Immature natural killer cell (primary cell): Measurements from ENCODE around the gene CXCR2. TPM values are rescaled to one million over a fixed set of nuclear protein-coding genes. Genes with fewer than 3 reads are reported as not detected.
A peak's percentile ranks its signal among the peaks of the same experiment; 100 is the strongest.

ENCODE experiments used
- DNase-seq, 3 donors: peaks; one replicate each; pipeline ENCODE4 v3.0.0; 2022; ENCODE audit warnings: mixed read lengths in 1 of 3
- H3K27ac Mint-ChIP-seq, 6 donors: one replicate each; pipeline ENCODE4 v1.8.0; 2020; ENCODE audit warnings: mixed read lengths in 6 of 6, mild to moderate bottlenecking in 5 of 6, inconsistent platforms in 4 of 6, moderate library complexity in 3 of 6
- H3K27me3 Mint-ChIP-seq, 3 donors: one replicate each; pipeline ENCODE4 v1.8.0; 2020 to 2021; ENCODE audit warnings: low read depth in 3 of 3, mild to moderate bottlenecking in 3 of 3, mixed read lengths in 3 of 3, moderate library complexity in 3 of 3, inconsistent platforms in 1 of 3
- H3K36me3 Mint-ChIP-seq, 3 donors: one replicate each; pipeline ENCODE4 v1.8.0; 2020; ENCODE audit warnings: mixed read lengths in 3 of 3, inconsistent platforms in 2 of 3, mild to moderate bottlenecking in 2 of 3
- H3K4me1 Mint-ChIP-seq, 2 donors: one replicate each; pipeline ENCODE4 v1.8.0; 2020; ENCODE audit warnings: inconsistent platforms in 2 of 2, mild to moderate bottlenecking in 2 of 2, mixed read lengths in 2 of 2, moderate library complexity in 1 of 2
- H3K4me3 Mint-ChIP-seq, 5 donors: one replicate each; pipeline ENCODE4 v1.8.0; 2020; ENCODE audit warnings: mild to moderate bottlenecking in 5 of 5, mixed read lengths in 5 of 5, inconsistent platforms in 3 of 5, moderate library complexity in 3 of 5
- H3K9me3 Mint-ChIP-seq, 6 donors: one replicate each; pipeline ENCODE4 v1.8.0; 2020; ENCODE audit warnings: mild to moderate bottlenecking in 6 of 6, mixed read lengths in 6 of 6, inconsistent platforms in 4 of 6, moderate library complexity in 3 of 6
- polyA plus RNA-seq, 3 donors: library from polyadenylated mRNA; unstranded; fragments of 300-500 nt; fragmentation: Illumina TruSeq; gene quantifications; one replicate each; pipeline ENCODE4 v1.2.3, GENCODE V29; 2021

The CXCR2 gene
- 100 to 1,000 TPM in 1 of 3 donors, 10 to 100 TPM in 2; 34.2 to 117 (median 75.7) TPM for polyA plus RNA-seq

DNA sequence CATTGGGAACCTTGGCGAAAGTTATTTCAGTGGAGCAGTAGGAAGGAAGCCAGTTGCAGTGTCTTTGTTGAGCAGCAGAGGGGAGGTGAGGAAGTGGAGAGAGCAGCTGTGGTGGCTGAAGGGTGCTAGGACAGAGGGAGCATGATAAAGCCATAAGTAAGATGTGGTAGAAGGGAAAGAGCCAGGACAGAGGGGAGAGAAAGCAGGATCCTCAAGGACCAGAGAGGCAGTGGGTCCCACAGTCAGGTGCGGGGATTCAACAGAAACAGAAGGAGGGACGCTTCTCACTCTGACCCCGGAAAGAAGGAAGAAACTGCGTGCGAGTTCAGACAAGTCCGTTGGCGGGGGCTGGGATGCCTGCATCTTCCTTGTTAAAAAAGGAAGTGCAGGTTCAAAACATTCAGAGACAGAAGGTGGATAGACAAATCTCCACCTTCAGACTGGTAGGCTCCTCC, at the start of gene CXCR2:
TSS of gene CXCR2 (plus strand) at position 403 of the 455 bp plus-strand sequence. CDS start 8,774 bp downstream, outside the sequence.
- H3K4me3 Mint-ChIP-seq = peak within 1 kb of the TSS; percentile 87 to 97 (median 90)
- H3K9me3 Mint-ChIP-seq = peaks cover 0 to 21% (median 15%) of the 10 kb centered on the region in 6 donors
- peaks cover 6 to 13% (median 12%) of the 10 kb centered on the region in 3 donors for H3K36me3 Mint-ChIP-seq
- peak within 1 kb of the TSS; percentile 95 to 99 (median 96) for H3K27ac Mint-ChIP-seq
- peaks cover 62 to 64% of the 10 kb centered on the region in 2 donors for H3K4me1 Mint-ChIP-seq
- DNase-seq = peak in 2 of 3 donors; percentile 29 to 31
- H3K27me3 Mint-ChIP-seq = peaks cover 0 to 3% (median 2%) of the 10 kb centered on the region in 3 donors

DNA sequence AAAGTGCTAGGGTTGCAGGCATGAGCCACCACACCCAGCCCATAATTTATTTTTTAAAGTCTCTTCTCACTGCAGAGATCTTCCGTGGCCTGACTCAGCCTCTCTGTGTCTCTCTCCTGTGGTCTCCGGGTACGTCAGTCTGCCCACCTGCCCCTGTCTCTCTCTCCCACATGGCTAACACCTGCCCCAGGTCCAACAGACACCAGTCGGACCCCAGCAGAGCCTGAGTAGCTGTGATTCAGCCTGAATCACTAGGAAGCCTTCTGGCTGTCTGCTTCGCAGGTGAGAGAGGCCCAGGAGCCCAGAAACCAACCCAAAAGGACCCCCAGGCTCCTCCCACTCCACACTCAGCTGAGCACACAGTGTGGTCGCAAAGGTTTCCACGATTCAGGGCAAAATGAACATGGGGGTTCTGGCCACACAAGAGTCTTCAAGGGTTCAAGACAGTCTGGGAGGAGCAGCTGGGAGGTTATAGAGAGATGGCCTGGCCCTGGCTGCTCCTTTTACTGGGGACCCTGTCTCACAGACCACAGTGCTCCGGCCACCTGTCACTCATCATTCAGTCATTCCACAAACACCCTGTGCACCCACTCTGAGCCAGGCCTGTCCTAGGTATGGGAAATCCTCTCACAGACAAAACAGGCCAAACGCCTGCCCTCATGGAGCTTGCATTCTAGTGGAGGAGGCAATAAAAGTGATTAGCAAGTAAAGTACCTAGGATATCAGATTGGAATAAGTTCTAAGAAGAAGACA, 48.2 kb upstream of the CXCR2 start:
- H3K9me3 Mint-ChIP-seq = peaks cover 0 to 2% (median 0%) of the 10 kb centered on the region in 6 donors
- no peak overlapping the region for H3K4me3 Mint-ChIP-seq
- no peak for DNase-seq
- no peak overlapping the region for H3K27ac Mint-ChIP-seq
- H3K36me3 Mint-ChIP-seq = no peaks in the 10 kb centered on the region
- peaks cover 1 to 5% (median 3%) of the 10 kb centered on the region in 3 donors for H3K27me3 Mint-ChIP-seq
- H3K4me1 Mint-ChIP-seq = peaks cover 0 to 1% of the 10 kb centered on the region in 2 donors

DNA sequence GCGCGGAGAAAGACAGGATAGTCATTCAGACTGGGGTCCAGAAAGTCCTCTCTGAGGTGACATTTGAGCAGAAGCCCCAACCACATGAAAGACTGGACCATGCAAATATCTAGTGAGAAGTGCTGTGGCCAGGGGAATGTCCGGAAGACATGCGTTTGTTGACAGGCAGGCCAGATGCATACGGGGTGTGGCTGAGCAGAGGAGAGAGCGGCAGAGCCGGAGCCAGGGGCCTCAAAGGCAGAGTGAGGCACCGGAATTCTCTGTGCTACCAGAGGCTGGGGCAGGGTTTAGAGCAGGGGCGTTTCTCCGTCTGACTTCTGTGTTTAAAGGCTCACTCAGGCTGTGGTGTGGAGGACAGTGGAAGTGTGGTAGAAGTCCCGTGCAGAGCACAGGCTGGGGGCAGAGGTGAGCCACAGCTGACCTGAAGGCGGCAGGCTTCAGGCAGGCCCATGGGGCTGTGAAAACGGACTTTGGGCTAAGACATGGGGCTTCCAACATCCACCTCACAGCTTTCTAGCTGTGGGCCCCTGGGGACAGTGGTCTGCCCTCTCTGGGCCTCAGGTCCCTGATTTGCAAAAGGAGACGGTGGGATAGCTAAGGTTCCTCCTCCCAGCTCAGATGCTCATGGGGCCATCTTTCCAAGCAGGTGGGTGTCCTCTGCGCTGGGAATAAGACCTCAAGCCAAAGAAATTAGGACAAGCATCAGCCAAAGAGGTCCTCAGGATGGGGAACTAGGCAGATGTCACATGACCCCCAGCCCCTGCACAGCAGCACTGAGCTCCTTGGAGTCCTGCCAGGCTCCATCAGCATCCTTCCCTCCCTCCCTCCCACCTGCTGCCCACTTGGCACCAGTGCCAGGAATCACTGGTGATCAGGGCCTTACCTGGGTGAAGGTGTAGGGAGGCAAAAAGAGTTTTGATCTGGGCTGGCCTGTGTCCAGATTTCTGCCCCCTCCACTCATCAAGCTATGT, 45.6 kb upstream of the CXCR2 start:
- no peaks in the 10 kb centered on the region for H3K36me3 Mint-ChIP-seq
- no peak overlapping the region for H3K4me3 Mint-ChIP-seq
- H3K9me3 Mint-ChIP-seq = peaks cover 0 to 2% (median 0%) of the 10 kb centered on the region in 6 donors
- H3K27me3 Mint-ChIP-seq = peaks cover 3% of the 10 kb centered on the region in 3 donors
- no peaks in the 10 kb centered on the region for H3K4me1 Mint-ChIP-seq
- no peak overlapping the region for H3K27ac Mint-ChIP-seq
- no peak for DNase-seq

DNA sequence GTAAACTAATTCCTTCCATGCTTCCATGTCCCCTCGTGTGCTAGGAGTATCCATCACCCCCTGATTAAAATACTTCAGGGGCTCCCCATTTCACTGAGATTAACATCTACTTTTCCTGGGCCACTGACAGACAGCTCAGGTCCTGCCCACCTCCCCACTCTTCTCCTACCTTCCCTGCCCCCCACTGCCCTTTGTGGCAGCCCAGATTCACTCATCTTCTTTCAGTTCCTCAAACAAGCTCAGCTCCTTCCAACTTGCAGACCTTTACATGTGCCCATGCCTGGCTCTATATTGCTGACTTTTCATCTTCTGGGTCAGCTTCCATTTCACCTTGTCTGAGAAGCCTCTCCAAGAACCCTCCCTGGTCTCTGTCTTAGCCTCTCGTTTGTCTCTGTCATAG, 44.8 kb upstream of the CXCR2 start:
- no peaks in the 10 kb centered on the region for H3K4me1 Mint-ChIP-seq
- peak overlapping the region in 2 of 6 donors; percentile 8 to 12 for H3K27ac Mint-ChIP-seq

DNA sequence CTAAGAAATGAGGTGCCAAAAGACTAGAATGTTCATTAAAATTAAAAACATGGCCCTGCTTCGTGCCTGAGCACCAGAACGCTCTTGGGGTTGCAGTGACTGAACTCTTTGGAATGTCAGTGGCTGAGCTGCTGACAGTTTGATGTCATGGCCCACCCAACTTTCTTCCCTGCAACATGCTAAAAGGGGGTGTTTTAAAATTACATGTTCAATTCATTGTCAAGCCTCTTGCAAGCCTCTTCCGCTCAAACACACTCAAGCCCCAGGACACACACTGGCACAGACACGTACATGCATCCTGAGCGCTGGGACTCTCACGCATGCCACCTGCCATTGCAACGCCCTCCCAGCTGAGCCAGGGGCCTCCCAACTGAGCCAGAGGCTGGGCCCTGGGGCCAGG, 44.1 kb upstream of the CXCR2 start:
- no peak overlapping the region for H3K4me3 Mint-ChIP-seq
- no peaks in the 10 kb centered on the region for H3K4me1 Mint-ChIP-seq
- H3K27me3 Mint-ChIP-seq = peaks cover 3 to 6% (median 3%) of the 10 kb centered on the region in 3 donors
- H3K9me3 Mint-ChIP-seq = peaks cover 7 to 10% (median 8%) of the 10 kb centered on the region in 6 donors
- H3K36me3 Mint-ChIP-seq = peaks cover 7 to 9% (median 8%) of the 10 kb centered on the region in 3 donors
- no peak for DNase-seq
- no peak overlapping the region for H3K27ac Mint-ChIP-seq

More for the DNA sequence above, 44.8 kb upstream of the CXCR2 start:
- Mint-ChIP-seq H3K9me3 (peaks cover under 1 to 4% (median 3%) of the 10 kb centered on the region in 6 donors), H3K27me3 (peaks cover 3 to 4% (median 3%) of the 10 kb centered on the region in 3 donors), H3K4me3 (no peak overlapping the region), H3K36me3 (peaks cover under 1 to 2% (median 1%) of the 10 kb centered on the region in 3 donors)
- DNase-seq = no peak

DNA sequence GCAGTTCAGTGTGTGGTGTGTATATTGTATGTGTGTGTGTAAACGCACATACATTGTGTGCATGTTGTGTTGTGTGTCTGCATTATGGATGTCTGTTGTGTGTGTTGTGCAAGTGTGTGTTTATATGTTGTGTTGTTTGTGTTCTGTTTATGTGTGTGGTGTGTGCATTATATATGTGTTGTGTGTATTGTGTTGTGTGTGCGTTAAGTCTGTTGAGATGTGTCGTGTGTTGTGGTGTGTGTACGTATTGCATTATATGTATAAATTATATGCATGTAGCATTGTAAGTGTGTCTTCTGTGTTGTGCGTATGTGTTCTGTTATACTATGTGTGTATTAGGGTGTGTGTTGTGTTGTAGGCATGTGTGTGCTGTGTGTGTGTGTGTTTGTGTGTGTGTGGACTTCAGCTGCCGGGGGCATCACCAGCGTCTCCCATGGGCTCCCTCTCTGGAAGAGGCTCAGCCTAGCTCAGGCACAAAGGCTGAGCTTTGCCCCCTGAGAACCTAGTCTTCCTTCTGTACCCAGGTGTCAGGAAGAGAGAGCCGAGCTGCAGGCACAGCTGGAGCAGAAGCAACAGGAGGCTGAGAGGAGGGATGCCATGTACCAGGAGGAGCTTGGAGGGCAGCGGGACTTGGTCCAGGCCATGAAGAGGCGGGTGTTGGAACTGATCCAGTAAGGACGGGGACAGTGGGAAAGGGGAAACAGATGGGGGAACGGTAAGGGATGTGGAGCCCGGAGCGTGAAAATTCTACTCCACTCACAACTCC, 43.1 kb upstream of the CXCR2 start:
- H3K4me3 Mint-ChIP-seq = no peak overlapping the region

DNA sequence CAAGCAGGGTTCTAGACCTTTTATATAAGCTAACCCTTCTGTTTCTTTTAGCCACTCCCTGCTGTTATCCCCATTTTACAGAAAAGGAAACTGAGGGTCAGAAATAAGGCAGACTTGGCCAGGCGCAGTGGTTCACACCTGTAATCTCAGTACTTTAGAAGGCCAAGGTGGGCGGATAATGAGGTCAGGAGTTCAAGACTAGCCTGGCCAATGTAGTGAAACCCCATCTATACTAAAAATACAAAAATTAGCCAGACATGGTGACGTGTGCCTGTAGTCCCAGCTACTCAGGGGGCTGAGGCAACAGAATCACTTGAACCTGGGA, 42.5 kb upstream of the CXCR2 start:
- H3K27ac Mint-ChIP-seq = no peak overlapping the region
- H3K4me3 Mint-ChIP-seq = no peak overlapping the region
- DNase-seq = no peak
- H3K36me3 Mint-ChIP-seq = peaks cover 7 to 9% (median 8%) of the 10 kb centered on the region in 3 donors
- H3K9me3 Mint-ChIP-seq = peaks cover 6 to 11% (median 9%) of the 10 kb centered on the region in 6 donors
- H3K4me1 Mint-ChIP-seq = no peaks in the 10 kb centered on the region
- peaks cover 3 to 6% (median 3%) of the 10 kb centered on the region in 3 donors for H3K27me3 Mint-ChIP-seq

More for the DNA sequence above, 43.1 kb upstream of the CXCR2 start:
- Mint-ChIP-seq H3K27ac (no peak overlapping the region), H3K27me3 (peaks cover 3 to 6% (median 3%) of the 10 kb centered on the region in 3 donors), H3K9me3 (peaks cover 7 to 11% (median 9%) of the 10 kb centered on the region in 6 donors), H3K36me3 (peaks cover 7 to 9% (median 8%) of the 10 kb centered on the region in 3 donors), H3K4me1 (no peaks in the 10 kb centered on the region)
- DNase-seq = no peak

DNA sequence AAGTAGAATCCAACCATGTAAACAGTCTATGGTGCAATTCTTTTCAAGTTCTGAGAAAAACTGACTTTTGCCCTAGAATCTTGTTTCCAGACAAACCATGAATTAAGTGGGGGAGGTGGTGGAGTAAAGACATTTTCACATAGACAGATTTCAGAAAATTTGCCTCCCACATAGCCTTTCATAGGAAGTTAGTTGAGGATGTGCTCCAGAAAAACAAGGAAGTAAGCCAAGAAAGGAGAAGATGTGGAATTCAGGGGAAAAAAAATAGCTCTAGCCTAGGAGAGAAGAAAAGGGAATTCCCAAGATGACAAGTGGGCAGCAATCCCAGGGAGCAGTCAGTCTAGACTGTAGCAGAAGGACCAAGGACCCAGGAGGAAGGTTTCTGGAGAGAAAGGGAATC, 39.4 kb upstream of the CXCR2 start:
- no peak overlapping the region for H3K4me3 Mint-ChIP-seq
- peaks cover 6 to 12% (median 10%) of the 10 kb centered on the region in 6 donors for H3K9me3 Mint-ChIP-seq
- H3K4me1 Mint-ChIP-seq = no peaks in the 10 kb centered on the region
- peaks cover 0 to 6% (median 0%) of the 10 kb centered on the region in 3 donors for H3K27me3 Mint-ChIP-seq
- DNase-seq = no peak
- H3K27ac Mint-ChIP-seq = no peak overlapping the region
- peaks cover 7 to 9% (median 8%) of the 10 kb centered on the region in 3 donors for H3K36me3 Mint-ChIP-seq

DNA sequence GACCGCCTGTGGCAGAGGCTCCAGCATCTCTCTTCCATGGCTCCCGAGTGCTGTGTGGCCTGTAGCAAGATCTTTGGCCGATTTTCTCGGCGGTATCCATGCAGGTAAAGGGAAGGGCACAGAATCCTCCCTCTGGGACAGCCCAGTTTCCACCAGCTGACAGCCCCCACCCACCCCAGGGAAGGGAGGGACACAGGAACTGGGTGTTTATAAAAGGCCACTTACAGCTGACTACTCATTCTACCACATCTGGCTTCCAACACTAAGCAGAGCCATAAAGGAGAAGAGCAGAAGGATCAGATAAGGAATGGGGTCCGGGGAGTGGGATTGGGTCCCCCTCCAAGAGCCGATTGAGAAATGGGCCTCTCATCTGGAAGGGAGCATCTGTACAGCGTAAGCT, 36.6 kb upstream of the CXCR2 start:
- Mint-ChIP-seq H3K27me3 (peaks cover 0 to 6% (median 1%) of the 10 kb centered on the region in 3 donors), H3K36me3 (peaks cover 7 to 9% (median 8%) of the 10 kb centered on the region in 3 donors), H3K4me3 (no peak overlapping the region), H3K27ac (no peak overlapping the region), H3K9me3 (peaks cover 6 to 12% (median 10%) of the 10 kb centered on the region in 6 donors), H3K4me1 (no peaks in the 10 kb centered on the region)
- DNase-seq = no peak

DNA sequence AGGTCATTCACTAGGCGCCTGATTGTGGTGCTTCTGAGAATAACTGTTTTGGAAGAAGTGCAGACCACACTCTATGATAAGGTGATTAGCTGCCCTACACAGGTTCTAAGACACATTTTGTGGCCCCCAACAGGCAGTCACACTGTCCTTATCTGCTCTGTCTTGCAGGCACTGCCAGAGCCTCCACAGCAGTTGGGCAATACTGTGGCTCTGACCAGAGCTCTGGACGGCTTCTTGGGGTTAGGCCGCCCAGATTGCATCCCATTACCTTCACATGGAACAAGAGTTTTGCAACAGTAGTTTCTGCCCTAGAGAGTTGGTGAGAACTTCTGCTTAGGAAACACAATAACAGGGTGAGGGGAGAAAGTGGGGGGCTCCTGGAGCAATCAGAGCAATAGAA, 34.1 kb upstream of the CXCR2 start:
- H3K4me3 Mint-ChIP-seq = no peak overlapping the region
- no peaks in the 10 kb centered on the region for H3K4me1 Mint-ChIP-seq
- no peak overlapping the region for H3K27ac Mint-ChIP-seq
- peaks cover 0 to 3% (median under 1%) of the 10 kb centered on the region in 6 donors for H3K9me3 Mint-ChIP-seq
- DNase-seq = no peak
- H3K36me3 Mint-ChIP-seq = no peaks in the 10 kb centered on the region
- H3K27me3 Mint-ChIP-seq = peaks cover 0 to 1% (median 0%) of the 10 kb centered on the region in 3 donors

DNA sequence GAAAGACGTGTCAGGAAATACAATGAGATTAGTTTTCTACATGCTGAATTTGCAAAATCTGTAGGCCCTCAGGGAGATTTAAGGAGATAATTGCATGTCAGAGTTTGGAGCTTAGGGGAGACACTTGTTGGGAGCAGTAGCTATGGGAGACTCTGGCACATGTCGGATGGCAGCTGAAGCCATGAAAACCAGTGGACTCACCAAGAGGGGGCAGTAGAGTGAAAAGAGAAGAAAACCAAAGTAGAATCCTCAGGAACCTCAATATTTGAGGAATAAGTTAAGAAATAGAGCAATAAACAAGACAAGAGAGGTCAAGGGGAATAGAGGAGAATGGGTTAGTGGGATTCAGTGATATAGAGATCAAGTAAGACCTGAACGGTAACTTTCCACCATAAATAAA, 31.9 kb upstream of the CXCR2 start:
- DNase-seq = peak in 1 of 3 donors; percentile 5
- Mint-ChIP-seq H3K27me3 (peaks cover 0 to 4% (median 0%) of the 10 kb centered on the region in 3 donors), H3K9me3 (peaks cover 0 to 2% (median 0%) of the 10 kb centered on the region in 6 donors), H3K27ac (peak overlapping the region in 2 of 6 donors; percentile 7 to 20), H3K4me3 (no peak overlapping the region), H3K4me1 (no peaks in the 10 kb centered on the region), H3K36me3 (no peaks in the 10 kb centered on the region)

DNA sequence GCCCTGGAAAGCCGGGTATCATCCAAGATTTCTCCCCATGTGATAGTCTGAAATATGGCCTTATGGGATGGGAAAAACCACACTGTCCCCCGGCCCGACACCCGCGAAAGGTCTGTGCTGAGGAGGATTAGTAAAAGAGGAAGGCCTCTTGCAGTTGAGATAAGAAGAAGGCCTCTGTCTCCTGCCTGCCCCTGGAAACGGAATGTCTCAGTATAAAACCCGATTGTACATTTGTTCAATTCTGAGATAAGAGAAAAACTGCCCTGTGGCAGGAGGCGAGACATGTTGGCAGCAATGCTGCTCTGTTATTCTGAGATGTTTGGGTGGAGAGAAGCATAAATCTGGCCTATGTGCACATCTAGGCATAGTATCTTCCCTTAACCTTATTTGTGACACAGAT, 30.0 kb upstream of the CXCR2 start:
- H3K27me3 Mint-ChIP-seq = peaks cover 0 to 4% (median 0%) of the 10 kb centered on the region in 3 donors
- peaks cover 1 to 6% of the 10 kb centered on the region in 2 donors for H3K4me1 Mint-ChIP-seq
- H3K36me3 Mint-ChIP-seq = no peaks in the 10 kb centered on the region
- H3K27ac Mint-ChIP-seq = no peak overlapping the region
- H3K4me3 Mint-ChIP-seq = no peak overlapping the region
- no peaks in the 10 kb centered on the region for H3K9me3 Mint-ChIP-seq
- no peak for DNase-seq

DNA sequence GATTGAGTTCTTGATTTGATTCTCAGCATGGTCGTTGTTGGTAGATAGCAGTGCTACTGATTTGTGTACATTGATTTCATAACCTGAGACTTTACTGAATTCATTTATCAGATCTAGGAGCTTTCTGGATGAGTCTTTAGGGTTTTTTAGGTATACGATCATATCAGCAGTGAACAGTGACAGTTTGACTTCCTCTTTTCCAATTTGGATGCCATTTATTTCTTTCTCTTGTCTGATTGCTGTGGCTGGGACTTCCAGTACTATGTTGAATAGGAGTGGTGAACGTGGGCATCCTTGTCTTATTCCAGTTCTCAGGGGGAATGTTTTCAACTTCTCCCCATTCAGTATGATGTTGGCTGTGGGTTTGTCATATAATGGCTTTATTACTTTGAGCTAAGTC, 27.9 kb upstream of the CXCR2 start:
- Mint-ChIP-seq H3K27me3 (peaks cover 0 to 5% (median 0%) of the 10 kb centered on the region in 3 donors), H3K36me3 (no peaks in the 10 kb centered on the region), H3K4me3 (no peak overlapping the region), H3K9me3 (no peaks in the 10 kb centered on the region), H3K27ac (no peak overlapping the region), H3K4me1 (peaks cover 10 to 17% of the 10 kb centered on the region in 2 donors)
- no peak for DNase-seq
